Right renal cortex interstitium (tissue), 3 donors: ENCODE measurements around the gene CLP1. TPM values are rescaled to one million over a fixed set of nuclear protein-coding genes. Genes with fewer than 3 reads are reported as not detected.

ENCODE experiments used
- polyA plus RNA-seq, 3 donors: library from polyadenylated mRNA; unstranded; fragments of 120-200 nt; gene quantifications; one replicate each; pipeline ENCODE4 v1.2.1, GENCODE V29; 2013; ENCODE audit not compliant: insufficient read length in 3 of 3

The CLP1 gene
- polyA plus RNA-seq, 3 donors = 16.6 to 18.5 (median 18.4) TPM

Other genes starting within 250 kb of the CLP1 start
- 10 to 100 TPM; 19.3 to 25.6 (median 22.9) TPM for gene SLC43A3, start 230.6 kb upstream of the CLP1 start, polyA plus RNA-seq
- gene RTN4RL2, start 197.2 kb upstream of the CLP1 start, polyA plus RNA-seq = 1 to 10 TPM; 1.4 to 3.0 (median 1.7) TPM
- 1 to 10 TPM; 5.0 to 6.1 (median 5.4) TPM for gene SLC43A1, start 142.1 kb upstream of the CLP1 start, polyA plus RNA-seq
- gene TIMM10, start 127.0 kb upstream of the CLP1 start, polyA plus RNA-seq = 10 to 100 TPM; 54.0 to 58.4 (median 58.3) TPM
- gene SMTNL1, start 120.2 kb upstream of the CLP1 start, polyA plus RNA-seq = under 1 TPM; 0.12 to 0.28 (median 0.23) TPM
- gene UBE2L6, start 90.1 kb upstream of the CLP1 start, polyA plus RNA-seq = 10 to 100 TPM; 41.3 to 43.6 (median 43.4) TPM
- gene SERPING1, start 60.1 kb upstream of the CLP1 start, polyA plus RNA-seq = 100 to 1,000 TPM; 139 to 172 (median 151) TPM
- 1 to 10 TPM; 1.2 to 1.9 (median 1.7) TPM for gene YPEL4, start 7.8 kb upstream of the CLP1 start, polyA plus RNA-seq
- 10 to 100 TPM; 52.3 to 56.7 (median 52.8) TPM for gene ZDHHC5, start 10.4 kb downstream of the CLP1 start, polyA plus RNA-seq
- gene MED19, start 54.5 kb downstream of the CLP1 start, polyA plus RNA-seq = 10 to 100 TPM; 21.2 to 23.7 (median 22.9) TPM
- gene TMX2, start 54.8 kb downstream of the CLP1 start, polyA plus RNA-seq = 100 to 1,000 TPM; 117 to 119 (median 118) TPM
- gene SELENOH, start 83.7 kb downstream of the CLP1 start, polyA plus RNA-seq = 100 to 1,000 TPM in 2 of 3 donors, 10 to 100 TPM in 1; 99.4 to 124 (median 108) TPM
- gene BTBD18, start 94.1 kb downstream of the CLP1 start, polyA plus RNA-seq = under 1 TPM; 0.10 to 0.19 (median 0.15) TPM
- gene CTNND1, start 104.0 kb downstream of the CLP1 start, polyA plus RNA-seq = 100 to 1,000 TPM; 204 to 221 (median 210) TPM